ENCODE data around the gene RAB11A. TPM values are rescaled to one million over a fixed set of nuclear protein-coding genes. Genes with fewer than 3 reads are reported as not detected.

Gene RAB11A
- total RNA-seq, 4 donors from 2014 or later = 25.5 to 322 (median 134) TPM

DNA sequence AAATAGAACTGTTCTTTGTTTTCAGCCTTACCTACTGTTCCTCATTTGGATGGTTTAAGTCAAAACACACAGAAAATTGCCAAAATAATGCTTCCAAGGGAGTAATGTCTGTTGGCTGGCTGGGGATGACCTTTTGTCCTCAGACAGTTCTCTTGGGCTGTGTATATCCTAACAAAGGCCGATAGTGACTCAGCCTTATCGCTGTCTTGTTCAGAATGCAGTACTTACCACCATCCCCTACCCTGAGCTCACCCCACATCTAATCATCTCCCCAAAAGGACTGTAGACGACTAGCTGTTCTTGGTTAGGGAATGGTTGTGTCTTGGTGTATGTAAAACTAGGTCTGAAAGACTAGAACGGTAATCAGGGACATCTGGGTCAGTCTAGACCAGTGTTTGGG lies 35.0 kb downstream of the RAB11A start:
- in situ Hi-C loops (cut with MboI; ENCODE audit: low pct_ligation_motif_present in 1 of 4, low pct_unique_long_range_greater_than_20kb in 1 of 4, low sequenced_read_pairs in 3 of 4) = no loop called here
- H3K27ac ChIP-seq = no peak overlapping the region

DNA sequence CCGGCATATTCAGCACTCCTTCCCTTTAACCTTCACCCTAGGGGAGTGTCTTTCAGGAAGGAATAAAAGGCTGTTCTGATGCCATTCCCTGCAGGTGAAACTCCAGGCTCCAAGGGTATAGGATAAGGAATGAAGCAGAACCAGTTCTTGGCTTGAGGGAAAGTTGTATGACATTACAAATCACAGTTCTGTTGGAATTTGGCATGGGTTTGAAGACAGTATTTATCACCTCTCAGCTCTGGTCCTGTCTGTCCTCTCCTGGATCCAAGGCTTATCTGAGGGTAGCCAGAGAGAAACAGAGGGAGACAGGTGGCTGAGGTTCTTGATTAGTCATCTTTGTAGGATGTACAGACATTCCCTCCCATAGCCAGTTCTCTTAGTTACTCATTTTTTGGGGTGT lies 37.1 kb downstream of the RAB11A start:
- peaks cover 0 to 16% (median 5%) of the 10 kb centered on the region in 4 donors for H3K4me1 ChIP-seq
- H3K27ac ChIP-seq = no peak overlapping the region
- intact Hi-C loops (cut with DNase I; ENCODE audit: low total_unique reads) (no loop called here), in situ Hi-C loops (cut with MboI; ENCODE audit: low pct_ligation_motif_present in 1 of 4, low pct_unique_long_range_greater_than_20kb in 1 of 4, low sequenced_read_pairs in 3 of 4) (no loop called here)
- TF ChIP-seq, protein P1, sequence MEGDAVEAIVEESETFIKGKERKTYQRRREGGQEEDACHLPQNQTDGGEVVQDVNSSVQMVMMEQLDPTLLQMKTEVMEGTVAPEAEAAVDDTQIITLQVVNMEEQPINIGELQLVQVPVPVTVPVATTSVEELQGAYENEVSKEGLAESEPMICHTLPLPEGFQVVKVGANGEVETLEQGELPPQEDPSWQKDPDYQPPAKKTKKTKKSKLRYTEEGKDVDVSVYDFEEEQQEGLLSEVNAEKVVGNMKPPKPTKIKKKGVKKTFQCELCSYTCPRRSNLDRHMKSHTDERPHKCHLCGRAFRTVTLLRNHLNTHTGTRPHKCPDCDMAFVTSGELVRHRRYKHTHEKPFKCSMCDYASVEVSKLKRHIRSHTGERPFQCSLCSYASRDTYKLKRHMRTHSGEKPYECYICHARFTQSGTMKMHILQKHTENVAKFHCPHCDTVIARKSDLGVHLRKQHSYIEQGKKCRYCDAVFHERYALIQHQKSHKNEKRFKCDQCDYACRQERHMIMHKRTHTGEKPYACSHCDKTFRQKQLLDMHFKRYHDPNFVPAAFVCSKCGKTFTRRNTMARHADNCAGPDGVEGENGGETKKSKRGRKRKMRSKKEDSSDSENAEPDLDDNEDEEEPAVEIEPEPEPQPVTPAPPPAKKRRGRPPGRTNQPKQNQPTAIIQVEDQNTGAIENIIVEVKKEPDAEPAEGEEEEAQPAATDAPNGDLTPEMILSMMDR (IDR thresholded peaks at IDR 0.05) = no peak
- H3K36me3 ChIP-seq = no peaks in the 10 kb centered on the region
- no peaks in the 10 kb centered on the region for H3K9me3 ChIP-seq
- H3K27me3 ChIP-seq = no peaks in the 10 kb centered on the region
- WGBS, 2 donors (ENCODE audit: low coverage in 1 of 2) = 62 to 75% methylated on average over 1 of the region's 1 CpG
- no peak overlapping the region for H3K4me3 ChIP-seq
- no peak for DNase-seq

More for the DNA sequence above, 35.0 kb downstream of the RAB11A start:
- DNase-seq = no peak
- H3K9me3 ChIP-seq = no peaks in the 10 kb centered on the region
- peaks cover 0 to 6% (median 0%) of the 10 kb centered on the region in 4 donors for H3K36me3 ChIP-seq
- no peaks in the 10 kb centered on the region for H3K27me3 ChIP-seq
- H3K4me3 ChIP-seq = no peak overlapping the region
- peaks cover 0 to 16% (median 5%) of the 10 kb centered on the region in 4 donors for H3K4me1 ChIP-seq
- WGBS, 2 donors (ENCODE audit: low coverage in 1 of 2) = 86 to 88% methylated on average over 4 of the region's 4 CpGs
- TF ChIP-seq POLR2AphosphoS5 (IDR thresholded peaks at IDR 0.05) (no peak), EP300 (IDR thresholded peaks at IDR 0.05; ENCODE audit: low read depth) (no peak), POLR2A (IDR thresholded peaks at IDR 0.05) (no peak)
- TF ChIP-seq, protein P1 (IDR thresholded peaks at IDR 0.05) = no peak
- intact Hi-C loops (cut with DNase I; ENCODE audit: low total_unique reads) = no loop called here

DNA sequence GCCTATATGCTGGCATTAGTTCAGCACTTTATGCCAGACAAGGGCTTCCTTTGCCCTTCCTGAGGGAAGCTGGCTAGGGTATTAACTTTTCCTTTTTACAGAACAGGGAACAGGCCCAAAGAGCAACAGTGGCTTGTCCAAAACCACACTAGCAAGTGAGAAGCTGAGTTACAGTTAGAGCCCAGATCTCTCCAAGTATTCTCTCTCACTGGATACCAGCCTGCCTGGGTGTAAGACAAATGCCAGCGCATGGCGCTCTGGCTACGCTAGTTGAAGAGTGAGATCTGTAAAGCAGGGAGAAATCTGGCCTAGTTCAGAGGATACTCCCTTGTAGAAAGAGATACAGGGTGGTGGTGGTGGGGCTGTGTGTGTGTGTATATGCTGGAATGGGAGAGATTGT lies 38.4 kb downstream of the RAB11A start:
- WGBS, 2 donors (ENCODE audit: low coverage in 1 of 2) = 100% methylated on average over 3 of the region's 3 CpGs; no CpG with 5 or more reads in 1 of the 2 donors
- no peak overlapping the region for H3K27ac ChIP-seq
- no peaks in the 10 kb centered on the region for H3K27me3 ChIP-seq
- in situ Hi-C loops (cut with MboI; ENCODE audit: low pct_ligation_motif_present in 1 of 4, low pct_unique_long_range_greater_than_20kb in 1 of 4, low sequenced_read_pairs in 3 of 4) = no loop called here
- peaks cover 0 to 4% (median under 1%) of the 10 kb centered on the region in 4 donors for H3K4me1 ChIP-seq
- H3K4me3 ChIP-seq = no peak overlapping the region
- no peaks in the 10 kb centered on the region for H3K36me3 ChIP-seq
- DNase-seq = no peak
- no peaks in the 10 kb centered on the region for H3K9me3 ChIP-seq
- TF ChIP-seq POLR2A (IDR thresholded peaks at IDR 0.05) (no peak), POLR2AphosphoS5 (IDR thresholded peaks at IDR 0.05) (no peak)
- intact Hi-C loops (cut with DNase I; ENCODE audit: low total_unique reads) = no loop called here

DNA sequence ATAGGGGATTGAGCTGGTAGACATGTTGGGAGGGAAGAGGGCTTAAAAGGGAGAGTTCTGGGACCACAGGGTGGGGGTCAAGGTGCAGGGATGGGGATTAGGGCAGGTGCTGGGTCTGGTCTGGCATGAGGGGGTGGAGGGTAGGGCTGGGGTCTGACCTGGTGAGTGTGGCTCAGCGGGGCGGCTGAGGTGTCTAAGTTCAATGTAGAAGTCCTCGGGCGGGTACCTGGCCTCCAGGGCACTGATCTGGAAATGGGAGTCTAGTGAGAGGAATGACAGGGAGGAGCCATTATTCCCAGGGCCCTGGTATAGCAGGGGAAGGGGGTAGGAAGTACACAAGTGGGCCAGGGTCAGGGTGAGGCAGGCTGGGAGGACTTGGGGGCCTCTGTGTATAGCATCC lies 39.6 kb downstream of the RAB11A start:
- no peaks in the 10 kb centered on the region for H3K9me3 ChIP-seq
- in situ Hi-C loops (cut with MboI; ENCODE audit: low pct_ligation_motif_present in 1 of 4, low pct_unique_long_range_greater_than_20kb in 1 of 4, low sequenced_read_pairs in 3 of 4) = no loop called here

More for the DNA sequence above, 39.6 kb downstream of the RAB11A start:
- TF ChIP-seq, protein P1 (IDR thresholded peaks at IDR 0.05) = no peak
- TF ChIP-seq EP300 (IDR thresholded peaks at IDR 0.05; ENCODE audit: low read depth) = no peak
- TF ChIP-seq POLR2A (IDR thresholded peaks at IDR 0.05) = no peak
- no peak for TF ChIP-seq POLR2AphosphoS5 (IDR thresholded peaks at IDR 0.05)
- Histone ChIP-seq H3K4me3 (no peak overlapping the region), H3K27me3 (no peaks in the 10 kb centered on the region), H3K4me1 (no peaks in the 10 kb centered on the region), H3K36me3 (no peaks in the 10 kb centered on the region), H3K27ac (no peak overlapping the region)
- DNase-seq = no peak
- WGBS, 2 donors (ENCODE audit: low coverage in 1 of 2) = 91% methylated on average over 4 of the region's 4 CpGs; no CpG with 5 or more reads in 1 of the 2 donors
- intact Hi-C loops (cut with DNase I; ENCODE audit: low total_unique reads) = no loop called here

Measured in transverse colon (tissue), 4 donors.